ENCODE measurements around the gene ACTA1. TPM values are rescaled to one million over a fixed set of nuclear protein-coding genes. Genes with fewer than 3 reads are reported as not detected.

ACTA1 gene
- total RNA-seq, 1 experiment from 2014 or later: not detected

GRCh38 chr1:229470406-229471043, 36.6 kb upstream of the ACTA1 start (continued):
- TF ChIP-seq CEBPB (IDR thresholded peaks at IDR 0.05; ENCODE audit: low read depth): no peak
- TF ChIP-seq EGR1 (IDR thresholded peaks at IDR 0.05; ENCODE audit: low read depth): no peak
- no peak for TF ChIP-seq POLR2AphosphoS5 (IDR thresholded peaks at IDR 0.05; ENCODE audit: low read depth, low read length)
- TF ChIP-seq SP1 (IDR thresholded peaks at IDR 0.05; ENCODE audit: low read depth): no peak
- TF ChIP-seq CTCF (IDR thresholded peaks at IDR 0.05 in 2 of 3, conservative IDR thresholded peaks at IDR 0.05 in 1 of 3; ENCODE audit: borderline replicate concordance in 1 of 3, insufficient read depth in 1 of 3, low read depth in 2 of 3, low read length in 2 of 3): no peak
- TF ChIP-seq SIN3A (IDR thresholded peaks at IDR 0.05; ENCODE audit: low read depth): no peak
- TF ChIP-seq POLR2A (IDR thresholded peaks at IDR 0.05; ENCODE audit: borderline replicate concordance, extremely low read depth, insufficient read depth, insufficient read length): no peak
- no peak for TF ChIP-seq FOSL1 (IDR thresholded peaks at IDR 0.05; ENCODE audit: low read depth)
- TF ChIP-seq ZFX (IDR thresholded peaks at IDR 0.05): no peak

GRCh38 chr1:229466887-229467286, 33.0 kb upstream of the ACTA1 start:
- no peak for DNase-seq (ENCODE audit: low read depth, low spot score)
- BruUV-seq (replicated peaks): no TSS peak
- no peak for TF ChIP-seq MAX (IDR thresholded peaks at IDR 0.05)
- no peak for TF ChIP-seq FOSL1 (IDR thresholded peaks at IDR 0.05; ENCODE audit: low read depth)
- TF ChIP-seq CTCF (IDR thresholded peaks at IDR 0.05 in 2 of 3, conservative IDR thresholded peaks at IDR 0.05 in 1 of 3; ENCODE audit: borderline replicate concordance in 1 of 3, insufficient read depth in 1 of 3, low read depth in 2 of 3, low read length in 2 of 3): no peak
- no peak for TF ChIP-seq CBX3 (IDR thresholded peaks at IDR 0.05; ENCODE audit: low read depth)
- TF ChIP-seq RAD21 (IDR thresholded peaks at IDR 0.05; ENCODE audit: low read depth): no peak
- TF ChIP-seq ZBTB33 (IDR thresholded peaks at IDR 0.05; ENCODE audit: extremely low read depth, insufficient replicate concordance, low read length): no peak
- TF ChIP-seq EZH2phosphoT487 (IDR thresholded peaks at IDR 0.05; ENCODE audit: borderline replicate concordance): no peak
- no peak for TF ChIP-seq CEBPB (IDR thresholded peaks at IDR 0.05; ENCODE audit: low read depth)
- TF ChIP-seq EZH2 (IDR thresholded peaks at IDR 0.05): no peak
- TF ChIP-seq ZFX (IDR thresholded peaks at IDR 0.05): no peak
- TF ChIP-seq SIN3A (IDR thresholded peaks at IDR 0.05; ENCODE audit: low read depth): no peak
- TF ChIP-seq ATF3 (IDR thresholded peaks at IDR 0.05): no peak
- no peak for TF ChIP-seq POLR2A (IDR thresholded peaks at IDR 0.05; ENCODE audit: borderline replicate concordance, extremely low read depth, insufficient read depth, insufficient read length)

More at GRCh38 chr1:229466887-229467286, 33.0 kb upstream of the ACTA1 start:
- Histone ChIP-seq H3K36me3 (ENCODE audit: control insufficient read depth in 1 of 2, insufficient read depth in 2 of 2, low read length in 2 of 2) (peaks cover 26 to 41% of the 10 kb centered on the region in 2 experiments), H3K4me2 (ENCODE audit: low read length) (no peak overlapping the region), H3K9me2 (ENCODE audit: insufficient read depth) (no peaks in the 10 kb centered on the region), H4K20me1 (ENCODE audit: insufficient read depth) (no peaks in the 10 kb centered on the region), H3K9me3 (ENCODE audit: control insufficient read depth in 1 of 2, insufficient read depth in 1 of 2, low read depth in 1 of 2, low read length in 2 of 2) (no peaks in the 10 kb centered on the region), H3K27me3 (ENCODE audit: insufficient read depth, low read length) (no peaks in the 10 kb centered on the region), H3K27ac (ENCODE audit: low read depth, low read length) (no peak overlapping the region), H3K9ac (ENCODE audit: low read length) (no peak overlapping the region), H2AFZ (ENCODE audit: low read depth, low read length, poor library complexity, severe bottlenecking) (no peak overlapping the region), H3K79me2 (ENCODE audit: insufficient read depth, low read length) (no peaks in the 10 kb centered on the region; the same call in 1 of the 2 replicates), H3K4me1 (ENCODE audit: control insufficient read depth in 1 of 2, insufficient read depth in 2 of 2, low read length in 2 of 2) (no peaks in the 10 kb centered on the region), H3K4me3 (replicated peaks in 1 of 2; ENCODE audit: low read depth in 1 of 2, low read length in 2 of 2) (no peak overlapping the region)
- ChIA-PET RAD21 (ENCODE audit: low non-redundant PET in 1 of 2, low total read pairs in 2 of 2, uncharacterized antibody in 2 of 2, unreplicated experiment in 2 of 2) (no interaction called here), POLR2A (no interaction called here), CTCF (no interaction called here)
- intact Hi-C loops (cut with micrococcal nuclease): no loop called here
- ATAC-seq: no peak

Data from HCT116 (cell line).